Renal cortical epithelial cell (primary cell): ENCODE data around the gene PAX5. TPM values are rescaled to one million over a fixed set of nuclear protein-coding genes. Genes with fewer than 3 reads are reported as not detected.

ENCODE experiments used
- DNase-seq: peaks from one replicate; pipeline ENCODE4 v3.0.0-alpha.2; 2011; ENCODE audit warnings: low read depth
- total RNA-seq: library from RNA; depleted of rRNA; stranded (reverse); fragments of >200 nt; gene quantifications from 2 replicates; pipeline ENCODE4 v1.2.3, GENCODE V29; 2014

The PAX5 gene
- total RNA-seq, 1 donor from 2014 or later = not detected

DNA sequence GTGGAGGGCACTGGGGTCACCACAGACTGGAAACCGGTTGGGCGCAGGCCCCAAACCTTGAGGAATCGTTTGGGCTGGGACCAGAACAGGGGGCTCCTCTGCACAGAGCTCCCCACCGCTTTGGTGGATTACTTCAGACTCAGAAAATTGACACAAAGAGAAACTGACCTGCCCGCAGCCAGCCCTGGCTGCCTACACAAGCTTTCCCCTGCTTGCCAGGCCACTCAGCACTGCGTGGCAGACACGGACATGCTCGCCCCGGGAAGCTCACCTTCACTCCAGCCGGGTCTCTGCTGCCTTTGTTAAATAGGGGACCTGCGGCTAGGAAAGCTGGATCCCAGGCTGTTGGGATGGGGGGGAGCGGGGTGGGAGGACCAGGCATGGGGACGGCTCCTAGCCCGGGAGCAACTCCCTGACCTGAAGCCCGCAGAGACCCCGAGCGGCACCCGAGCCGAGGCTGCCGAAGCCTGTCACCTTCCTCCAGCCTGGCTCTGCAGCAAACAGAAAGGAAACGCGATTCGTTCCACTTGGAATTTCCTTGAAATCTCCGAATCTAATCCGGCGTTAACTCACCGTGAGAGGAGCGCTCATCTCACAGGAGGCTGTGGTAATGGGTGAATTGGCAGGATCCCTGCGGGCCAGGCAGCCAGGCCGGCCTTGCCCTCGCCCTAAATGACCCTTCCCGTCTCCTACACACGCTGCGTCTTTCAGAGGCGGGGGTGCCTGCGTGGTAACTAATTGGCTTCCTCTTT is 8.8 kb downstream of the PAX5 start:
- DNase-seq = no peak

DNA sequence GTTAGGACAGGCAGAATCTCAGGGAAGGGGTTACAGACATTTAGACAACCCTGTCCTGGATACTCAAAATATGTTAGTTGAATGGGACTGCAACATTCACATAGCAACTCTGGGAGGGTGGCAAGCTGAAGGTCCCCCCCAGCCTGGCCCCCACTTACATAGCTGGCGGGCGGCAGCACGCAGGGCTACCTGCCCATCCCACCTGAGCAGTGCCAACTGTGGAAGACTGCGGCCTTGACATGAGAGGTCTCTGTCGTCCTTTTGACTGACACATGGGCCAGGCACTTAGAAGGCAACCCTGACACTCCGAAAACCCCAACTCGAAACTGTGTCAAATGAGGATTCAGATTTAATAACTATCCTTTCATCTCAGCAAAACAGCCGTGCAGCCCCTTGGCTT is 16.5 kb downstream of the PAX5 start:
- DNase-seq = no peak

DNA sequence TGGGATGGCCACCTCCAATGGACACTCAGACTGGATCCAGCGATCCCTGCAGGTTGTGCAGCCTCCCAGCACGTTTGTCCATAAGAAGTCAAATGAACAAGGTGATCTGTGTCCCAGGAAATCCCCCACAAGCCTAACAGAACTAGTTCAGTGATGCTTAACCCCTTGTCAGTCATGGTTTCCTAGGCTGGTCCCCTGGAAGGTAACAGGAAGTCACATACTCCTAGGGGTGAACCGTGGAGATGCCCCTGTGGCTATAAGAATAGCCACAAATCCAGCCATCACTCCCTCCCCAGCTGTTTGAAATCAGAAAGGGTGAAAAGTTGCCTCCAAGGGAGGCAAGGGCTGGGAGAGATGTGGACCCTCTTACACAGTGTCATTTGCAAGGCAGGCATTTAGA is 22.5 kb downstream of the PAX5 start:
- DNase-seq = no peak

DNA sequence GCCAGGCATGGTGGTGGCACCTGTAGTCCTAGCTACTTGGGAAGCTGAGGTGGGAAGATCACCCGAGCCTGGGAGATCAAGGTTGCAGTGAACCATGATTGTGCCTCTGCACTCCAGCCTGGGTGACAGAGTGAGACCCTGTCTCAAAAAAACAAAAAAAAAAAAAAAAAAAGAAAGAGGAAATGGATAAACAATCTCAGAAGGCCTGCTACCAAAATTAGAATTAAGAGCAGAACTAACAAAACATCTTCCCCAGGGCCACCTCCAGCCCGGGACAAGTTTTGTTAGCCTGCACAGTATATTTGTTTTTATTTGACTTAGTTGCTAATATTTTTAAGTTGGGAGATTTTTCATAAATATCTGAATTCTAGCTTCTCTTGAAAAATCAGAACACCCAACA is 23.1 kb downstream of the PAX5 start:
- DNase-seq = no peak

DNA sequence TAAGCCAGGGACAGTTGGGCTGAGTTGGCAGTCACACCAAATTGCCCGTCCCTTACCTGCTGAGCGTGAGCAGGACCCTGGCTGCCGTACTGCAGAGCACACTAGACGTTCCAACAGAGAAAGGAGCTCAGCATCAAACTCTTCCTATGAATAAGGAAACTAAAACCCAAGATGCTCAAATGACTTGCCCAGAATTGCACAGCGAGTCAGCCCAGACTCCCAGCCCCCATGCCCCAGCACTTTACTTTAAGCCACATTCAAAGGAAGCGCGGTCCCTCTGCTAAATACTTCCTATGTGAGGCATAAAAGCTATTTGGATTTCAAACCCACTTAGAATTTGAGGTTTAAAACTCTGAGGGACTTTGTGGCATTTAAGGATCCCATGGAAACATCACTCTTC is 23.9 kb downstream of the PAX5 start:
- no peak for DNase-seq

DNA sequence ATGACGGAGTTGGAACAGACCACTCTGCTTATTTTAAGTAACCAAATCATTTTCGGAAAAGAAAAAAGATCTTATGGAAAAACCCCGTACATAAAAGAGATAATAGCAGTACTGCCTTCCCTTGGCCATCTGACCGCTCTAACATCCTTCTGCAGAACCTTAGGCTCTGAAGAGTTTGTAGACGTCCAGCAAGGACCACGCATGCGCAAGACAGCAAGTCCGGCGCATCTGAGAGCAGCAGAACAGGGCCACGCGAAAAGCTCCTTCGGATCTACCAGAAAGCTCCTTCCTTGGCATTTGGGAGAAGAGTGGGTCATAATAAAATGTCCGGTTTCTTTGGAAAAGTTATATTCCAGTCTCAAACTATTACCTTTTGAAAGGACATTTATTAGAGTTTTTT is 26.8 kb downstream of the PAX5 start:
- DNase-seq = no peak

DNA sequence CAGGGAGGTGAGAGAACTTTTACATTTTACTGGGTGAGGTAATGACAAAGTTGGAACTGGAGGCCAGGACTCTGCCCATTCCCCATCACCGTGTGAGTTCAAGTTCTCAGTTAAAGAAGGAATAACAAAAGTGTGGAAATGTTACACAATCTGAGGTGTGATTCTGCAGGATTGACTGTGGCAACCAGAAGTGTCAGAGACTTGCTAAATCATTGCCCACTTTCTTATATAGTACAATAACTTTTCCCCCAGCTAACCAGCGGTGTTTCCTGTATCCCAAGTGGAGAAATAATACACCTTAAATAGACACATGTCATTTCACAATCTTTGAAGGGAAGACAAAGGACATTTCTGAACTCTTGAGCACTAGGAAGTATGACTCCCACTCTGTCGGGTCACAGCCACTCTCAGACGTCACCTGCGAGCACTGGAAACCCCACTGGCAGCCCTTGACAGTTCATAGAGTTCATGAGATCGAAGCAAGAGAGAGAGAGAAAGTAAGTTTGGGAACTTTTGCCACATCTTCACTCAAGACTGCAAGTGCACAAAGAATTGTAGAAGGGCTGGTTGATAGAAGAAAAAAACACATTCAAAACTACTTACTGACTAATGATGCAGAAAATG is 28.4 kb downstream of the PAX5 start:
- no peak for DNase-seq

DNA sequence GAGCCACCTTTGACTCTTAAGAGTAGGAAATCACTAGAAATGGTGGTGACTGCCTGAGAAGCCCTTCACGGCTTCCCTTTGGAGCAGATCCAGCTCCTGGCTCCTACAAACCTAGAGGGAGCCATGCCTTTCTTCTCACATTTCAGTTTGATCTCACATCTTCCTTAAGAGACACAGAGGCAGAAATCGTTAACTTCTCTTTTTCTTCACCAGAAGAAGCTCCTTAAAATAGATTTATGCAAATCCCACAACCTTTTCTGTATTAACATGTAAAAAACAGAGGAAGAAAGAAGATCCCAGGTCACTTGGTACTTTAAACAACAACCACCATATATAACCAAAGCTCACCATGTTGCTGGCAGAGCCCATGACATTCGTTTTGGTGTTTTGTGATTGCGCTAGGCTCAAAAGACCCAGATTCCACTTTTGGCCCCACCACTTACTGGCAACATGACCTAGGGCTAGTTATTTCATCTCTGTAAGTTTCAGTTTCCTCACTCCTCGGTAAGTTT is 29.6 kb downstream of the PAX5 start:
- DNase-seq = no peak

DNA sequence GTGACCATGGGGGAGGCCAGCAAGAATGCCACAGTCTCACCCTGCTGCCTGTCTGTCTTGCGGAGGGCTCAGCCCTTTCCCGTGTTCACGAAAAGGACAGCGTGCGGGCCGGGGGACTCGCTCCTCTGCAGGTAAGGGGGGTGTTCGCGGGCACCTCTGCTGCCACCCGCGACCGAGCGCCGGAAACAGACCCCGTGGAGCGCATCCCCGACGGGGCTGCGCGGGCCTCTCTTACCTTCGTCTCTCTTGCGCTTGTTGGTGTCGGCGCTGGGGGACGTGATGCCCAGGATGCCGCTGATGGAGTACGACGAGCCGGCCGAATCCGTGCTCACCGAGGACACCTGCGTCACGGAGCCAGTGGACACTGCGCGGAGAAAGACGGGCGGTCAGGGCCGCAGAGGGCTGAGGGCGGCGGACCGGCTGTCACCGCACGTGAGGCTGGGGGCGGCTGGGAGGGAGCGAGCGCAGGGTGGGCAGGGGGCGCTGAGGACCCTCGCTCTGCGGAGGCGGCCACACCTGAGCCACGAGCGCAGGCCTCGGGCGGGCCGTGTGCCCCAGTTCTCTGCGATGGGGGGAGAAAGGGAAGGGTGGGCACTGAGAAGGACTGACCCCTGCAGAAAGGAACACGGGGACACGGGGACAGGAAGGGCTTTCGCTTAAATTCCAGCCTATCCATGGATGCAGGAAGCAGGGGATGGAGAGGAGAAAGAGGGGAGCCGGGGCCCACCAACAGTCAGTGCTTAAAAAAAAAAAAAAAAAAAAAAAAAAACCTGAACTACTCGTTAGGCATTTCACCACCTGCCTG is 31.5 kb downstream of the PAX5 start:
- no peak for DNase-seq

DNA sequence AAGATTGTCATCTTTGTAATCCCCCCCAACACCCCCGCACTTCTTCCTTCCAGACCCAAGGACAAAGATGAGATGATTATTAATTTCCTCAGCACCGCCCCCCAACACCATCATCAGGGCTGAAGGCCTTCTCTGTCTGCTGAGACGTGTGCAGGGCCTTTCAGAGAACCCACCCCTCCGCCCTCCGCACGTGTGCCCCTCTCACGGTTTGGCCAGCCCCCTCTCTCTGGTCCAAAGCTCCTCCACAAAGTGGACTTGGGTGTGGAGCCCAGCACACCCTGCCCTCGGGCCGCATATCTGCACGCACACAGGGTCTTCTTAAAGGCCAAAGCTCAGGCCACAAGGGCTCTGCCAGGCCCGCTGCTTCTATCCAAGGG is 32.0 kb downstream of the PAX5 start:
- DNase-seq = no peak

DNA sequence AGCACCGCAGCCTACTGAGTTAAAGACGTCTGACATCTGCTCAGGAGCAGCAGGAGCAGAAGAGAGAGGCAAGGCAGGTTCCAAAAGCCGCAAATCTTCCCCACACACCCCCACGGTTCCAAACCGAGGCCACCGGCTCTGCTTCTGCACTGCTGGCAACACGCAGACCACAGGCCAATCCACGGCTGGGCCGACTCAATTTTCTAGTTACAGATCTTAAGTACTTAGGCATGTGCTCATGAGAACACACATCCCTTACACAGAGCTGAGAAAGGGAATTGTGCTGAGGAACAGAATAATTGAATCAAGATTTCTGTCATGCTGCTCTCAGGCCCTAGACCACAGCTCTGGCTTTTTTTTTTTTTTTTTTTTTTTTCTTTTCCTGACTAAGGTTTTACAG is 32.6 kb downstream of the PAX5 start:
- no peak for DNase-seq

DNA sequence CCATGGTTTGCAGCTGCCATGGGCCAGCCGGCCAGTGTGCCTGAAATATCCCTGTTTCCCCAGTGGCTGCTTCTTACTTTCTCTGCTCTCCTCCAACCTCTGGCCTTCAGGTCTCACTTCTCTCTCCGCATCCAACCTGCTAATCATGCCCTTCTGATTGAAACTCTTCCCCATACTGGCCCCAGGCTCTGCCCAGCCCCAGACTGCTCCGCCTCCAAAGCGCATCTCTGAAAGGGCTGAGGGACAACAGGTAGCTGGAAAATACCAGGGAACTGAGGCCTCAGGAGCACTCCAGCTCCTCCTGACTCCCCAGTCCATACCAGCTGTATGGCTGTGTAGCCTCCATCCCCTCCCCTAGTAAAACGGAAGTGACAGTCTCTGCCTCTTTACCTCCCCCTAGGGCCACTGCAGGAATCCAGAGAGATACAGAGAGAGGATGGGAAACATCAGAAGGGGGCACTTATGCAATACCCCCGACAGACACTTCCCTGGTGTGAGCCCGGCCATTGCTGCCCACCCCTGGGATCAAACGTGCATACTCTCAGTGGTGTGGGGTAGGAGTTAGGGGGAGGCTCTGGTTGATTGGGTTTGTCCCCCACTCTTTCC is 34.2 kb downstream of the PAX5 start:
- no peak for DNase-seq

DNA sequence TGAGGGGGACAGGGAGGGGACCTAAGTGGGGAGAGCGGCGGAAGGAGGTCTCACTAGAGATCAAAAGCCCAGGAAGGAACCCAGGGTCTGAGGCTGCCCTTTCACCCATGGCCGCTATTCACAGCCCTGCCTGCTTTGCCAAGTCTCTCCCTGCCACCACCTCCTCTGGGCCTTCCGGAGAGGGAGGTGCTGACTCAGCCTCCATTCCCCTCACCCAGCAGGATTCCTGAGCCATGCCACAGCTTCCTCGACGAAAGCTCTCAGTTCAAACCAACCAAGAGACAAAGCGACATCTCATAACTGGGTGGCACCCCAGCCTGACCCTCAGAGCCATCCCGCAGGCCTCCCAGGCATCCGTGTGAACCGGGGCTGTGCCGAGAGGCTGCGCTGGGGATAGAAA is 36.7 kb downstream of the PAX5 start:
- DNase-seq = peak; percentile 38

DNA sequence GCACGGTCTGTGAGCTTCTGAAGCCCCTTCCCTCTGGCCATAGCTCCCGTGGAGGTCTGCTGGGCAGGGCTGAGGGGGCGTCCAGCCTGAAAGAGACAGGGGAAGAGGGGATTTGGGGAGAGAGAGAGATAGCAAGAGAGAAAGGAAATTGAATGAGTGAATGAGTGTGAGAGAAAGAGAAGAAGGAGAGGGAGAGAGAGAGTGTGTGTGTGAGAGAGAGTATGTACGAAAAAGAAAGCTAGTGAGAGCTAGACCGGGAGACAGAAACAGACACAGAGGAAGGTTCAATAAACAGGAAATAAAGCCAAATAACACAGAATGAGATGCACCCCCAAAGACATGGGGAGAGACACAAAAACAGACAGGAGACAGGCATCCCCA is 37.4 kb downstream of the PAX5 start:
- no peak for DNase-seq

DNA sequence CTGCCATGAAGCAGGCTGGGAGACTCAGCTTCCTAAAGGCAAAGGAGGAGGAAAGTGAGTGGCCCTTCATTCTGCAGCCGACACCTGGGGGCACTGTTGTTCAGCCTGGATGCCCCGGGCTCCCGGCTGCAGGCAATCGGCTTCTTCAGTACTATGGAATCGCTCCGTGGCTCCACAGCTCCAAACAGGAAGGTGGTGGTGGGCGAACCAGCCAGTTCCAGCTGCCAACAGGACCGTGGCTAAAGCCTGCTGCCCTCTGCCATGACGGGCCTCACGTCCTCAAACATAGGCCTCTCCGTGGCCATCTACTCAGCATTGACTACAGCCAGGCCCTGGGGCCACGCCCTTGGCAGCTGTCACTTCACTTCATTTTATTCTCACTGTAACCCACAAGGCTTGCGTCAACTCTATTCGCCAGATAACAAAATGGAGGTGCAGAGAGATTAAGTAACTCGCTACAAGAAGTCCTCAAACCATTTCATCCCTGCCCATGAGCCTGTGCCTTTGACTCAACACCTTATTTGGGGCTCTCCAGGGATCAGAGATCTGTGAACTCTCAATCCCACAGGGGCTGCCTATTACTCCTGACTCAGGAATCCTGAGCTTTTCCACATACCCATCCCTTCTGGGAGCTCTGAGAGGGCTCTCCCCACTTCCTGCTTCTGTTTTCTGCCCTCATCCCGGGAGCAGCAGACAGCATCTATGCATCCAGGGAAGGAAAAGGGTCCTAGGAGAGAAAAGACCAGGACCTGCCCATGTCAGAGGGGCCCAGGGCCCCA is 38.0 kb downstream of the PAX5 start:
- peak; percentile 35 for DNase-seq

DNA sequence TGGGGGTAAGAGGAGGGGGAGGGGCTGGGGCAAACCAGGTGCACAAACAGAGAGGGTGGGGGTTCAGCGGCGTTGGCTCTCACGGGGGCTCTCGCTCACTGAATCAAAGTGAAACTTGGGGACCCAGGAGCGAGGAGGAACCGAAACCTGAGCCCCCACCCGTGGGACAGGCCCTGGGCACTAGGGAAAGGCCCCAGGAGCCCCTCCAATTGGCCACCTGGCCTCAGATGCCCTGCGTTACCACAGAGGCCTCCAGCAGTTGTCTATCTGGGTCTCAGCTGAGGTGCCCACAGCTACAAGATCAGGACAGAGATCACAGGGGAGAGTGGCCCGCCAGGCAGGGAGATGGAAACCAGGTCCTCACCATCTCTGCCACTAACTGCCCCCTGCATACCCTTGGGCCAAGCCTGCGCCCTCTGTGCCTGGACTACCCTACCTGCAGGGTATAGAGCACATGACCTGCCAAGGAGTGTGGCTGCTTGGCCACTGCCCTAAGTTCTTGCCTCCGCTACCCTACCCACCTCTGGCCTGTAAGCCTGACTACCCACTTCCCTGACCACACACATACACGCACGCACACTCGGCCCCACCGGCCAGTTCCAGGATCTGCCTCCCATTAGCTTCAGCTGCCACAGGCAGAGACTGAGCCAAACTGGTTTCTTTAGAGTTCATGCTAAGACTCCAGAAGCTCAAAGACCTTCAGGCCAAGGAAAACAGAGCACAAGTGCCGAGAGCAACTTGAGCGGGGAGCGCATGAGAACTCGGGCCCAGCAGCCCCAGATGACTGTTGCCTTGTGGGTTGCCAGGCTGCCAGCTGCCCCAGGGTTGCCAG is 39.9 kb downstream of the PAX5 start:
- DNase-seq = no peak

DNA sequence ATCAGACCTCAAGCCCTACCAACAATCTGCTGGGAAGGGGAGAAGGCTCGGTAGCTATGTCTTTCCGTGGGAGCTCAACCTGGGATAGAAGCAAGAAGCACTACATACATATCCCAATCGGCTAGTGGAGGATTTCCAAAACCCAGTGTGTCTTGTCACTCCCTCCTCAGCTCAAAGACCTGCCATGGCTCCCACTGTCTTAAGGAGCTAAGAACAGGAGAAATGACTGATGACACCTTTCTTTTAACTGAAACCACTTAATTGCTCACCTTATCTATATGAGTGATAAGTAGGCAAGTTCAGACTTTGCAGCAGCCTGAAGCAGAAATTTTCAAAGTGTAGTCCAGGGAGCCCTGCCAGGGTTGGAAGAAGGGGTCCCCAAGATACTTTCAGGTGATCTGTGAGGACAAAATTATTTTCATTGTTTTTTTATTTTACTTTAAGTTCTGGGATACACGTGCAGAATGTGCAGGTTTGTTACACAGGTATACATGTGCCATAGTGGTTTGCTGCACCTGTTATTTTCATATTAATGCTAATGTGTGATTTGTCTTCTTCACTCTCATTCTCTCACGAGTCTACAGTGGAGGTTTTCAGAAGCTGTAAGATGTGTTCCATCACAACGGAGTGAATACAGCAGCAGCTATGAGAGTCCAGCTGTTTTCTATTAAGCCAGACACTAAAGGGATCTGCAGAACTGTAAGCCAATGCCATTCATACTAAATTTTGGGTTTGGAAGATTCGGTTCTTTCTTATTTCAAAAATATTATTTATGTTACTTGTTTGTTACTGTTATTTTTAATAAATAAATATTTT is 41.4 kb downstream of the PAX5 start:
- DNase-seq = no peak

DNA sequence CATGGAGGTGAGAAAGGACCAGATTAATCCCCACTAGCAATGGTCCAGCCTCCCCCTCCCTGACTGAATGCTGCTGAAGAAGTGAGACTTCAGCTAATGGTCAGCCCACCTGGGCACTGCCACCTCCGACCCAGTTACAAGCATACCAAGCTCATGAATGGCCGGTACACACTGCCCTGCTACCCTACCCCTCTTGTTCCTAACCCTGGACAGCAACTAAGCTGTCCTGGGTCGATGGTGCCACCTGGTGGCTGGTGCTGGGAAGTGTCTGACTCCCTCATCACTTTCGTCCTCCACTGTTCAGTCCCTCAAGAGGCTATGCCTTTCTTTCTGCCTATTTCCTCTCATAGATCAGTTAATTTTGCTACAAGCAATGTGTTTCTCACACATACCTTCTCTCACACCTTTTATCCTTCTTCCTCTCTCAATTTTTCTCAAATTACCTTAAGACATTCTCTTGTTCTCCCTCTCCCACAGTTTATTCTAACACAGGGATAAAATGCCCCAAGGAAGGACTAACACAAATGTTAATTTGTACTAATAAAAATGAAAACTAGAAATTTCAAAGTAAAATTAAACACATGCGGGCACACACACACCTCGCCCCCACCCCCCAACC is 42.4 kb downstream of the PAX5 start:
- no peak for DNase-seq

DNA sequence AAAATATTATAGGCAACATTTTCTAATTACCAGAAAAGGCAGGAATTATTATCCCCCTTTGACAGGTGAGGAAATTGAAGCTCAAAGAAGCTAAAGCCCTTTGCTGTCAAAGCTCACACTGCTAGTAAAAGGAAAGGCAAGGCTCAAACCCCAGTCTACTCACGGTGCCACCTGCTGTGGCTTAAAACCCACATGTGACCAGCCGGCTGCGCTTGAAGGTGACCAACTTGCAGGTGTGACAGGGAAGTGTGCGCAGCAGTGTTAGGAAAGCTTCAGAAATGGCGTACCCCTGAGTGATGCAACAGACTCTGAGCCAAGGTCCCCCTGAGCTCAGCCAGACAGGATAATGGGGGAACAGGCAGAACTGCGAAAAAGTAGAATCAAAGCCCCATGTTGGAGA is 45.2 kb downstream of the PAX5 start:
- no peak for DNase-seq
